ENCODE data around the gene ELMO2.

DNA sequence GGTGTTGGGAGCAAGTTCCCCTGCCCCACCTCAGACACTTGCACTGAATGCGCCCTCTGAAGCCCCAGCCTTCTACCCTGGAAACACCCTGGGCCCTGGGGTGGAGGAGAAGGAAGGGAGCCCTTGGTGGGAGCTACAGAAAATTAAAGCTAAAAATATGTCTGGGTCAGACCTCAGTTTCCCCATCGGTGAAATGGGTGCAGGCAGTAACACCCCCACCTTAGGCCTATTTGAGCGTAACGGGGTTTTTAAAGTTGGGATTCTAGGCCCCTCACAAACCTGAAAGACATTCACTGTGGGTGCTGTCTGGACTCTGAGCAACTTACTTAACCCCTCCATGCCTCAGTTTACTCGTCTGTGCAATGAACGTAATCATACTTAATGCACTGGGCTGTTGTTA is 78.9 kb downstream of the ELMO2 start:
- no peak for TF ChIP-seq EZH2 (IDR thresholded peaks at IDR 0.05; ENCODE audit: insufficient read depth, poor library complexity, severe bottlenecking)
- TF ChIP-seq EZH2phosphoT487 (IDR thresholded peaks at IDR 0.05; ENCODE audit: insufficient read depth, low read depth): no peak

Measured in GM23248 (cell line).